Hepatocyte (in vitro differentiated cells): ENCODE results near the gene TRPM2.

ENCODE experiments used
- CTCF ChIP-seq: fragments of 200-600 bp; sonication (generic); IDR thresholded peaks from 2 replicates; pipeline ENCODE4 v1.5.1; 2016; ENCODE audit warnings: antibody characterized with exemption, mild to moderate bottlenecking; ENCODE audit not compliant: poor library complexity
- EZH2phosphoT487 ChIP-seq: fragments of 200-600 bp; sonication (generic); IDR thresholded peaks from one replicate; pipeline ENCODE4 v1.6.1; 2018; ENCODE audit warnings: antibody characterized with exemption, mild to moderate bottlenecking, low read depth, moderate library complexity; ENCODE audit not compliant: unreplicated experiment, severe bottlenecking

- no peak for TF ChIP-seq CTCF
- no peak for TF ChIP-seq EZH2phosphoT487
These were observed 101.5 kb downstream of the TRPM2 start, which contains the start of gene LRRC3 for GRCh38 chr21:44454747-44455523.
